WTC11 (cell line): Measurements from ENCODE around the gene PYHIN1.

Experiments used
- FOXJ3 ChIP-seq: sonication (generic); formaldehyde crosslinking; IDR thresholded peaks from 2 replicates; pipeline ENCODE4 v1.9.0; 2021; ENCODE audit warnings: missing genetic modification reagents, mild to moderate bottlenecking, borderline replicate concordance
- KAT7 ChIP-seq: sonication (generic); formaldehyde crosslinking; IDR thresholded peaks from 2 replicates; pipeline ENCODE4 v1.8.1; 2023; ENCODE audit warnings: missing genetic modification reagents, mild to moderate bottlenecking, borderline replicate concordance
- MXD4 ChIP-seq: fragments of 250-450 bp; sonication (Bioruptor Pico); IDR thresholded peaks from 2 replicates; pipeline ENCODE4 v1.8.0; 2021; ENCODE audit warnings: mild to moderate bottlenecking, moderate library complexity, borderline replicate concordance
- NR3C1 ChIP-seq: sonication (generic); formaldehyde crosslinking; conservative IDR thresholded peaks from 2 replicates; pipeline ENCODE4 v1.8.1; 2023; ENCODE audit warnings: low read depth, mild to moderate bottlenecking, missing genetic modification reagents
- TF ChIP-seq, protein P1 (sequence below): fragments of 200-600 bp; IDR thresholded peaks from 2 replicates; pipeline ENCODE4 v1.8.0; 2022; ENCODE audit warnings: antibody characterized with exemption
- TF ChIP-seq, protein P2 (sequence below): sonication (generic); formaldehyde crosslinking; IDR thresholded peaks from 2 replicates; pipeline ENCODE4 v1.8.0; 2022; ENCODE audit warnings: mild to moderate bottlenecking, missing genetic modification reagents
- TF ChIP-seq, protein P3 (sequence below): sonication (generic); formaldehyde crosslinking; IDR thresholded peaks from 2 replicates; pipeline ENCODE4 v1.8.0; 2023; ENCODE audit warnings: mild to moderate bottlenecking, missing genetic modification reagents
- TF ChIP-seq, protein P4 (sequence below): sonication (generic); formaldehyde crosslinking; IDR thresholded peaks from 2 replicates; pipeline ENCODE4 v1.8.1; 2022; ENCODE audit warnings: mild to moderate bottlenecking, missing genetic modification reagents, moderate library complexity, borderline replicate concordance
- TF ChIP-seq, protein P5 (sequence below): sonication (generic); formaldehyde crosslinking; IDR thresholded peaks from 2 replicates; pipeline ENCODE4 v1.8.1; 2023; ENCODE audit warnings: mild to moderate bottlenecking, missing genetic modification reagents, moderate library complexity
- TF ChIP-seq, protein P6 (sequence below): sonication (generic); formaldehyde crosslinking; IDR thresholded peaks from 2 replicates; pipeline ENCODE4 v1.8.1; 2022; ENCODE audit warnings: low read depth, mild to moderate bottlenecking, moderate library complexity, missing genetic modification reagents, borderline replicate concordance

DNA sequence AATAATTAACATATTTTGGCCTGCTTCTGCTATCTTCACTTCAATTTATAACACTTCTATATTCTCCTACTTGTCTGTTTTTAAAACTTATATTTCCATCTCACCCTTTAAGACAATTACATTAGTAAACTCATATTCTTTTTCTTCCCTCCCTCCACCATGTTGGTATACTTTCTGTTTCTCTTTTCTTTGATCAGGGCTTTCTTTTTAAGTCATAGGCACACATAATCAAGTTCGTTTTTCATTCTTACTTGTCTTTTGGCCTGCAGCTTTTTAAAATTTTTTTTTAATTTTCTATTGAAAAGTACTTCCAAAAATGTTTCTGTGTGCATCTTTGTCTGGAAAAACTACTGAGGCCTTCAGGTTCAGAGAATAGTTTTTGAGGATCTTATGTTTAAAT, 2.3 kb downstream of the PYHIN1 start:
- no peak for TF ChIP-seq NR3C1 (CRISPR knock-in tag)
- TF ChIP-seq, protein P1, sequence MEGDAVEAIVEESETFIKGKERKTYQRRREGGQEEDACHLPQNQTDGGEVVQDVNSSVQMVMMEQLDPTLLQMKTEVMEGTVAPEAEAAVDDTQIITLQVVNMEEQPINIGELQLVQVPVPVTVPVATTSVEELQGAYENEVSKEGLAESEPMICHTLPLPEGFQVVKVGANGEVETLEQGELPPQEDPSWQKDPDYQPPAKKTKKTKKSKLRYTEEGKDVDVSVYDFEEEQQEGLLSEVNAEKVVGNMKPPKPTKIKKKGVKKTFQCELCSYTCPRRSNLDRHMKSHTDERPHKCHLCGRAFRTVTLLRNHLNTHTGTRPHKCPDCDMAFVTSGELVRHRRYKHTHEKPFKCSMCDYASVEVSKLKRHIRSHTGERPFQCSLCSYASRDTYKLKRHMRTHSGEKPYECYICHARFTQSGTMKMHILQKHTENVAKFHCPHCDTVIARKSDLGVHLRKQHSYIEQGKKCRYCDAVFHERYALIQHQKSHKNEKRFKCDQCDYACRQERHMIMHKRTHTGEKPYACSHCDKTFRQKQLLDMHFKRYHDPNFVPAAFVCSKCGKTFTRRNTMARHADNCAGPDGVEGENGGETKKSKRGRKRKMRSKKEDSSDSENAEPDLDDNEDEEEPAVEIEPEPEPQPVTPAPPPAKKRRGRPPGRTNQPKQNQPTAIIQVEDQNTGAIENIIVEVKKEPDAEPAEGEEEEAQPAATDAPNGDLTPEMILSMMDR: no peak
- TF ChIP-seq, protein P2, sequence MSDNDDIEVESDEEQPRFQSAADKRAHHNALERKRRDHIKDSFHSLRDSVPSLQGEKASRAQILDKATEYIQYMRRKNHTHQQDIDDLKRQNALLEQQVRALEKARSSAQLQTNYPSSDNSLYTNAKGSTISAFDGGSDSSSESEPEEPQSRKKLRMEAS: no peak
- no peak for TF ChIP-seq MXD4 (CRISPR knock-in tag)
- TF ChIP-seq FOXJ3 (CRISPR knock-in tag): no peak
- TF ChIP-seq, protein P3, sequence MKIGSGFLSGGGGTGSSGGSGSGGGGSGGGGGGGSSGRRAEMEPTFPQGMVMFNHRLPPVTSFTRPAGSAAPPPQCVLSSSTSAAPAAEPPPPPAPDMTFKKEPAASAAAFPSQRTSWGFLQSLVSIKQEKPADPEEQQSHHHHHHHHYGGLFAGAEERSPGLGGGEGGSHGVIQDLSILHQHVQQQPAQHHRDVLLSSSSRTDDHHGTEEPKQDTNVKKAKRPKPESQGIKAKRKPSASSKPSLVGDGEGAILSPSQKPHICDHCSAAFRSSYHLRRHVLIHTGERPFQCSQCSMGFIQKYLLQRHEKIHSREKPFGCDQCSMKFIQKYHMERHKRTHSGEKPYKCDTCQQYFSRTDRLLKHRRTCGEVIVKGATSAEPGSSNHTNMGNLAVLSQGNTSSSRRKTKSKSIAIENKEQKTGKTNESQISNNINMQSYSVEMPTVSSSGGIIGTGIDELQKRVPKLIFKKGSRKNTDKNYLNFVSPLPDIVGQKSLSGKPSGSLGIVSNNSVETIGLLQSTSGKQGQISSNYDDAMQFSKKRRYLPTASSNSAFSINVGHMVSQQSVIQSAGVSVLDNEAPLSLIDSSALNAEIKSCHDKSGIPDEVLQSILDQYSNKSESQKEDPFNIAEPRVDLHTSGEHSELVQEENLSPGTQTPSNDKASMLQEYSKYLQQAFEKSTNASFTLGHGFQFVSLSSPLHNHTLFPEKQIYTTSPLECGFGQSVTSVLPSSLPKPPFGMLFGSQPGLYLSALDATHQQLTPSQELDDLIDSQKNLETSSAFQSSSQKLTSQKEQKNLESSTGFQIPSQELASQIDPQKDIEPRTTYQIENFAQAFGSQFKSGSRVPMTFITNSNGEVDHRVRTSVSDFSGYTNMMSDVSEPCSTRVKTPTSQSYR (CRISPR knock-in tag): no peak
- TF ChIP-seq, protein P4, sequence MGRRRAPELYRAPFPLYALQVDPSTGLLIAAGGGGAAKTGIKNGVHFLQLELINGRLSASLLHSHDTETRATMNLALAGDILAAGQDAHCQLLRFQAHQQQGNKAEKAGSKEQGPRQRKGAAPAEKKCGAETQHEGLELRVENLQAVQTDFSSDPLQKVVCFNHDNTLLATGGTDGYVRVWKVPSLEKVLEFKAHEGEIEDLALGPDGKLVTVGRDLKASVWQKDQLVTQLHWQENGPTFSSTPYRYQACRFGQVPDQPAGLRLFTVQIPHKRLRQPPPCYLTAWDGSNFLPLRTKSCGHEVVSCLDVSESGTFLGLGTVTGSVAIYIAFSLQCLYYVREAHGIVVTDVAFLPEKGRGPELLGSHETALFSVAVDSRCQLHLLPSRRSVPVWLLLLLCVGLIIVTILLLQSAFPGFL: no peak
- no peak for TF ChIP-seq KAT7 (CRISPR knock-in tag)
- TF ChIP-seq, protein P5, sequence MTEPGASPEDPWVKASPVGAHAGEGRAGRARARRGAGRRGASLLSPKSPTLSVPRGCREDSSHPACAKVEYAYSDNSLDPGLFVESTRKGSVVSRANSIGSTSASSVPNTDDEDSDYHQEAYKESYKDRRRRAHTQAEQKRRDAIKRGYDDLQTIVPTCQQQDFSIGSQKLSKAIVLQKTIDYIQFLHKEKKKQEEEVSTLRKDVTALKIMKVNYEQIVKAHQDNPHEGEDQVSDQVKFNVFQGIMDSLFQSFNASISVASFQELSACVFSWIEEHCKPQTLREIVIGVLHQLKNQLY (CRISPR knock-in tag): no peak
- TF ChIP-seq, protein P6, sequence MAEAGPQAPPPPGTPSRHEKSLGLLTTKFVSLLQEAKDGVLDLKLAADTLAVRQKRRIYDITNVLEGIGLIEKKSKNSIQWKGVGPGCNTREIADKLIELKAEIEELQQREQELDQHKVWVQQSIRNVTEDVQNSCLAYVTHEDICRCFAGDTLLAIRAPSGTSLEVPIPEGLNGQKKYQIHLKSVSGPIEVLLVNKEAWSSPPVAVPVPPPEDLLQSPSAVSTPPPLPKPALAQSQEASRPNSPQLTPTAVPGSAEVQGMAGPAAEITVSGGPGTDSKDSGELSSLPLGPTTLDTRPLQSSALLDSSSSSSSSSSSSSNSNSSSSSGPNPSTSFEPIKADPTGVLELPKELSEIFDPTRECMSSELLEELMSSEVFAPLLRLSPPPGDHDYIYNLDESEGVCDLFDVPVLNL (CRISPR knock-in tag): no peak
